ENCODE measurements around the gene SLC2A6. TPM values are rescaled to one million over a fixed set of nuclear protein-coding genes. Genes with fewer than 3 reads are reported as not detected.

SLC2A6 gene, protein sequence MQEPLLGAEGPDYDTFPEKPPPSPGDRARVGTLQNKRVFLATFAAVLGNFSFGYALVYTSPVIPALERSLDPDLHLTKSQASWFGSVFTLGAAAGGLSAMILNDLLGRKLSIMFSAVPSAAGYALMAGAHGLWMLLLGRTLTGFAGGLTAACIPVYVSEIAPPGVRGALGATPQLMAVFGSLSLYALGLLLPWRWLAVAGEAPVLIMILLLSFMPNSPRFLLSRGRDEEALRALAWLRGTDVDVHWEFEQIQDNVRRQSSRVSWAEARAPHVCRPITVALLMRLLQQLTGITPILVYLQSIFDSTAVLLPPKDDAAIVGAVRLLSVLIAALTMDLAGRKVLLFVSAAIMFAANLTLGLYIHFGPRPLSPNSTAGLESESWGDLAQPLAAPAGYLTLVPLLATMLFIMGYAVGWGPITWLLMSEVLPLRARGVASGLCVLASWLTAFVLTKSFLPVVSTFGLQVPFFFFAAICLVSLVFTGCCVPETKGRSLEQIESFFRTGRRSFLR
- total RNA-seq (2014; rRNA removed; shearing (Covaris generic)), result 15.4 and 23.7 TPM in 2 replicates

DNA sequence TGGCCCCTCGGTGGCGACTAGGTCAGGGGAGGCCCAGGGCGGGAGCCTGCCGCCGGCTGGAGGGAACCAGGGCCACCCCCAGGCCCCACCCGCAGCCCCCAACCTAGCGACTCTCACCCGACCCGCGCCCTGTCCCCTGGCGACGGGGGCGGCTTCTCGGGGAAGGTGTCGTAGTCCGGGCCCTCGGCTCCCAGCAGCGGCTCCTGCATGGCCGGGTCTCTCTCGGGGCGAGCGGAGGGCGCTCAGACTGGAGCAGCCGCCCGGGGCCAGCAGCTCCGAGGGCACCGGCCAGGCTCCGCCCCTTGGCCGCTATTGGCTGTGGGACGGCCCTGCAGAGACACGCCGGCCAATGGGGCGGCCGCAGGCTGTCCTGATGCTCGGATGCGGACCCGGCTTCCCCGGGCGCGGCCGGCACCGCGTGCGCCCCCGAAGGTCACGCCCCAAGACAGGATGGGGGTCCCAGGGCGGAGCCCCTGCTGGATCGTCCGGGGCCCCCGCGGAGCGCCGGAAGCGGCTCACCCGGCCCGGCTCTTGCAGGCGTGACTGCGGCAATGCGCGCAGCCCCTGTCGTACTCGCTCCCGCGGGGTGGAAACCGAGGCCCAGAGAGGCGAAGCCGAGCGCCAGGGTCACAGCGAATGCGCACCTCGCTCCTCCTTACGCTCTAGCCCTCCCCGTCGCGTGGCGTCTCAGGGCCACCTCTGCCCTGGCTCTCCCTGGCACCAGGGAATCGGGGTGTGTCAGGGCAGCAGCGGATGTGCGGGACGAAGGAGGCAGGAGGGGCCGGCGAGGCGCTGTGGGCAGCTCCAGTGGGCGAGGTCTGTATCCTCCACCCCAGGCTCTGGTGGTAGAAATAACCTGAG lies at the start of gene SLC2A6:
TSS of gene SLC2A6 (minus strand) at position 249 of the 861 bp plus-strand sequence. CDS start at position 209, 40 bp downstream.
- DNase-seq (ENCODE audit: low read depth), result peak; percentile 82

DNA sequence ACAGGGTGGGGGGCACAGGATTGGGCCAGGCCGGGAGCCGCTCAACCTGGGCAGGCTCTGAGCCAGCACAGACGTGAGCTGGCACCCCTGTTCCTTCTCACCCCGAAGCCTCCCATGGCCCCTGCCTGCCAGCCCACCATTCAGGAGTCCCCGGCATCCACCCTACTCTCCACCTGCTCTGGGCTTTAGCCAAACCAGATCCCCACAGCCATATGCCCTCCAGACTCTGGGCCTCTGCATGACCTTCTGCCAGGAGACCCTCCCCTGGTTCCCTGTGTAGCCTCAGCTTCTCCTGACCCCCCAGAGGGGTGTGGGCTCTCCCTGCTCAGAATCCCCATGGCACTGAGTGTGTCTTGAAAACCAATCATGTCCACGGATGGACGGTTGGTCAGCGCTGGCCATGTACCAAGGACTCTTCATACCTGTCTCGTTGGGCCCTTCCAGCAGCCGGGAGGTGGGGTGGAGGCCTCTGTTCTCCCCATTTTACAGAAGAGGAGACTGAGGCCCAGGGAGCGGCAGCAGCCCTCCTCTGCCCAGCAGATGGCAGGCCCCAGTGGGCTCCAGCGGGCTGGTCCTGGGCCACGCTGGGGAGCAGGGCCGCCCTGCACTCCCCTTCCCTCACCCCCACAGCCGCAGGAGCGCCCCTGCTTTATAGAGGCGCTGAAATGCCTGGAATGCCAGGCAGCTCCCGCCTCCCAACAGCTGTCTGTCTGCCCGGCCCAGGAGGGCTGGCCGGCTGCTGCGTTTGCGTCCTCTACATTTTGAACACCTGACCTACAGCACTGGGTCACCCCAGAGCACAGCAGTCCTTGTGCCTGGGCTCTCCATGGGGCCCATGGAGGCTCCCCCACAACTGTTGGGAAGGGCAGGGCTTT lies 49.3 kb upstream of the SLC2A6 start:
- DNase-seq (ENCODE audit: low read depth), result no peak

DNA sequence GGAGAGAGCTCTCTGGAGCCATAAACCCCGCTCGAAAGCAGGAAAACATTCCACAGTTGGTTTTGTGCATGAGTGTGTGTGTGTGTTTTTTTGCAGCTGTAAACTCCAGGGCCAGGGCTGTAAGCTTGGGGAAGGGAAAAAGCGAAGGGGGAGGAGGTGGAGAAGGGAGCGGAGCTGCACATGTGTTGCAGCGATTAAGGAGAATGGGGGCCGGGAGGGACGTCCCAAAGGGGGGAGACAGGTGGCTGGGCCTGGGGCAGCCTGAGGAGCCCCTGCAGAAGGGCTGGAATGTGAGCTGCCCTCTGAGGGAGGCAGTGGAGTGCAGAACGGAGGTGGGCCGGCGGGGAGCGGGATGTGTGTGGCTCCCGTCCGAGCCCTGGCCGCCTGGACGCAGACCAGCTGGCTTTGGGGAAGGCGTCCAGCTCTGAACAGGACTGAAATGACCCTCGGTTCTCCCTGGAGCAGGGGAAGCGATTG lies 48.6 kb upstream of the SLC2A6 start:
- no peak for DNase-seq (ENCODE audit: low read depth)

DNA sequence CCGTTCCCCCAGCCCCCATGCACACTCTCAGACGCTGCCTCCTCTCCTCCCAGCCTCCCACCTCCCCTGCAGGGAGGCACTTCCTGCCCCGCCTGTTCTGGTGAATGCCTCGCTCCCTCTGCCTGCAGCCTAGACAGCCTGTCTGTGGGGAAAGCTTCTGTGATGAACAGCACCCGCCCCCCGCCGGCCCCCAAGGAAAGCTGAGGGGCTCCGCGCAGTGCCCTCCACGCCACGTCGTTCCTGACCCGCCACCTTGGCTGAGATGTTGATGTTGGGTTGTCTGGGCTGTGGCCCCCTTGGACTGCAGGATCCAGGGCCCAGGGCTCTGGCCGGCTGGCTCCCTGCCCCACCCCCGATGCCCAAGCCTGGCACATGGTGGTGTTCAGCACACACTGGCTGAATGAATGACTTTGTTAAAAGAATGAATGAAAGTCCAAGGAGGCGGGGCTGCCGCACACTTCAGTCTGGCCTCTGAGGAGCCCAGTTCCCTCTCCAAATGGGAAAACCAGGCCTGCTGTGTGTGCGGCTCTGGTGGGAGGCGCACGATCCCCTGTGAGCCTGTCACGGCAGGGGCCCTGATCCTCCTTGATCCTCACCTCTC lies 47.9 kb upstream of the SLC2A6 start:
- no peak for DNase-seq (ENCODE audit: low read depth)

DNA sequence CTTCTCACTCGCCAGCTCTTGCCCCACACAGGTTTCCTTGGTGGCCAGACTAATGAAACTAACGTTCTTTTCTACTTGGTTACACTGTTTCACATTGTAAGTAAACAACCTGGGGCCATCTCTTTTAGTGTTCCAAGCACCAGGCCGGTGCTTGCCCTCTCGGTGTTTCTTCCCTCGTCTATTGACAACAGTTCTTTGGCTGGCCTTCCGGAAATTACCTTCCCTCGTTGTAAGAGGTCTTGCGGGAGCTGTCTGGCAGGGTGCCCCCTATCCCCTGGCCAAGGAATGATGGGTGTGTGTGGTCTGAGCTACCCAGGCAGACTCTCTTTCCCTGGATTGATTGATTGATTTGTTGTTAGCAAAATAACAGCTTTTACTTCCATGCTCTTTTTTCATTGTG lies 46.8 kb upstream of the SLC2A6 start:
- no peak for DNase-seq (ENCODE audit: low read depth)

DNA sequence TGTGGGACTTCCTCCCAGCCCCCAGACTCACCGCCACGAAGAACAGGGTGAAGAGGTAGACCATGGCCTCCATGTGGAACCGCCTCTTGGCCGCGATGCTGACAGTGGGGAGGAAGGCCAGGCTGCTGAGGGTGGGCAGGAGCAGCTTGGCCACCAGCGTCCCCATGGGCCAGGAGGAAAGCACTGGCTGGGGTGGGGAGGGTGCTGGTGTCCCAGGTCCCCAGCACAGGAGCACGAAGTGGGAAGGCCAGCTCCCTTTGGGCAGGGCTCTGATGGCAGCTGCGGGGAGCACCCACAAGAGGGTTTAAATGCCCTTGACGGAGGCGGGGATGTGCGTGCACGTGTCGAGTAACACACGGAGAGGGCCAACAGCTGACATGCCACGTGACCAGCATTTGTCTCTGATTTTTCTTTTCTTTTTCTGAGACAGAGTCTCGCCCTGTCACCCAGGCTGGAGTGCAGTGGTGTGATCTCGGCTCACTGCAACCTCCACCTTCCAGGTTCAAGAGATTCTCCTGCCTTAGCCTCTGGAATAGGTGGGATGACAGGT lies 45.9 kb upstream of the SLC2A6 start, which contains the start of gene MYMK:
TSS of gene MYMK (minus strand) at position 281 of the 550 bp plus-strand sequence. CDS start at position 166, 115 bp downstream.
- DNase-seq (ENCODE audit: low read depth), result no peak

DNA sequence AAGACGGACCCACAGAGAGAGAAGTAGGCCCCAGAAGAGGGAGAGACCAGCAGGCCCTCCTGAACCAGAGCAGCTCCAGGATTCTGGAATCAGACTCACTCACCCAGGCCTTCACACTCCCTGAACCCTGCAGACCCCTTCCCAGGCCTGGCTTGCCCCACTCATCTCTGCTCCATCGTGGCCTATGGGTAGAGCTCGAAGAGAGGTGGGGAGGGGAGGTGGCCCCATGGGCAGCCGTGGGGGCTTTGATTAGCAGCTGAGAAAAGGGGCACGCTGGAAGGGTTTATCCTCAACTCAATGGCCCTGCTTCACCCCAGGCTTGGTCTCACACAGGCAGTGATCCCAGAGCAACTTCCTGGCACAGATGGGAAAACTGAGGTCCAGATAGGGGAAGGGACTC lies 45.2 kb upstream of the SLC2A6 start:
- DNase-seq (ENCODE audit: low read depth), result no peak

DNA sequence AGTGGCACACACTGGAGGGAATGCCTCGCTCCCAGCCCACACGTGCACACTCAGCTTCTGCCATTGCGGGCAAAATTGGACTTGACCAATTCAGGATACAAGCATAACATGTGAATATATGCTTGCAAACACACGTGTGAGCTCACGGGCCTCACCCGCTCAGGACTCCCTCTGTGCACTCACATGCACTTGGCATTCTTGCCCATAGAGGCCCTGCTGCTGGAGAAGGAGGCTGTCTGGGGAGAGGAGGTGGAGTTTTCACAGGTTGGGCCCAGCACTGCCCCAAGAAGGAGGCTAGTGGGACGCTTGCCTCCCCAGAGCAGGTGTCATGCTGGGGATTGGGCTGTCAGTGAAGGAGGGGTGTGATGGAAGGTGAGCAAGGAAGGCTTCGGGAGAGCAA lies 44.2 kb upstream of the SLC2A6 start:
- DNase-seq (ENCODE audit: low read depth), result no peak

DNA sequence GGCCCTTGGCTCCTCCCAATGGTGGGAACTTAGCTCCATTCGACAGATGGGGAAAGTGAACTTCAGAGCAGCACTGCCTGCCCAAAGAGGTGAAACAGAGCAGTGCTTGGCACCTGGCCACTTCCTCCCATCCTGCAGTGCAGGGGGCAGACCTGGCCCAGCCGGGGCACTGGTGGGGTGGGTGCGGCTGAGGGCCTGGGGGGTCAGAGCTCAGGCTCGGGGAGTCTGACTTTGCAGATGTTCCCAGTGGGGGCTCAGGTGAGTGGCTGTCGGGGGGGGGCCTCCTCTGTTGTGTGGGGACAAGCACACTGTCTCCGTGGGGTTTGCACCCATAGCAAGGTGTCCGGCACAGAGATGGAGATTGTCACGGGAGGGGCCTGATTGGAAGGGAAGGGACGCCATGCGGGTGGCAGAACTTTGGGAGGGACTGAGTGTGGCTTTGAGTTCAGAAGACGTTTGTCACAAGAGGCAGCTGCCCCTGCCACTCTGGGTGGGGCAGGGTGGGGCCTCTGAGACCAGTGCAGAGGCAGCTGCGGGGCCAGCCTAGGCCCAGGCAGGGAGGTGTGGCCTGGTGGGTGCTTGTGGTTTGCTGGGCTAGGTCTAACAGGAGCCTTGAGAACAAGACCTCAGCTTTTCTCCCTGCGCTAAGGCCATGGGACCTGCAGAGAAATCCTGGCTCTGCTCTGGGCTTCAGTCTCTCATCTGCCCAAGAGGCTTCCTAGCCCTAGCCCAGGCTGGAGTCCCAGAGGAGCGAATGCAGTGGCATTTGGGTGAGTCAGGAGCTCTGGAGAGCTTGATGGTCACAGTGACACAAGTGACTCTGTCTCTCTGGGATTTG lies 43.4 kb upstream of the SLC2A6 start:
- DNase-seq (ENCODE audit: low read depth), result no peak

DNA sequence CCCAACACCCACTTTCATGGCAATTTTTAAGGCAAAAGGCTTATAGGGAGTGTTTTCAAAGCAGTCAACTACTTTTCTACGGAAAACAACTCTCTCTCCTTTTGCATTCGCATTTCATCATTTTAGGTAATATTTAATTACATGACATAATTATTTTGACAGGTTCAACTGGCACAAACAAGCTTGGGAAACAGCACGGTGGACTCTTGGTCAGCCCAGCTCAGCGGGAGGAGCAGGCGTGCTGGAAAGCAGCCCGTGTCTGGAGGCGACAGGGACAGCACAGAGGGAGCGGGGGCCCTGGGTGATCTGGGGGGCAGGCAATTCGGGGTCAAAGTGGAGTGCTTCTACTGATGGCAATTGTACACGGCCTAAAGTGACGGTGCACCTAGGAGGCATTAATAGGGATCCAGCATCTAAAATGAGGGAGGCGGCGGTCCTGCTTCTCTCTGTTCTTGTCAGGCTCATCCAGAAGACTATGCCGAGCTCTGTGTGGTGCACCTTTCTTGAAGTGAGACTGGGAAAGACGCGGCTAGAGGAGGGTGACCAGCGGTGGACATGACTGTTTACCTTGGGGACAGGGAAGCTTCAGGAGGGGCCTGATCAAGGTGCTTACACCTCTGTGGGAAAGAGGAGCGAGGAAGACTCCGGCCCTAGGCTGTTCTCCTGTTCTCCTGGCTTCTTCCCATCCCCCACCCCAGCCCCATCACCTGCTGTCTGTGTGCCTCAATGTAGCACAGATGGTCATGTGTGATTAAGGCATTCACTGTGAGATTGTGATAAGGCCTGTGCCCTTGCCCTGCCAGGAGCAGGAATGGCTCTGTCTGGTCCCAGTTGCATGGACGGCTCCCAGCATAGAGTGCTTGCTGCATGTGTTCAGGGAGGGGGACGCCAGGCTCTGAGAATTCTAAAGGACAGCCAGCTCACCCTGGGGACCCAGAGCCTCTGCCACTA lies 42.5 kb upstream of the SLC2A6 start:
- no peak for DNase-seq (ENCODE audit: low read depth)

DNA sequence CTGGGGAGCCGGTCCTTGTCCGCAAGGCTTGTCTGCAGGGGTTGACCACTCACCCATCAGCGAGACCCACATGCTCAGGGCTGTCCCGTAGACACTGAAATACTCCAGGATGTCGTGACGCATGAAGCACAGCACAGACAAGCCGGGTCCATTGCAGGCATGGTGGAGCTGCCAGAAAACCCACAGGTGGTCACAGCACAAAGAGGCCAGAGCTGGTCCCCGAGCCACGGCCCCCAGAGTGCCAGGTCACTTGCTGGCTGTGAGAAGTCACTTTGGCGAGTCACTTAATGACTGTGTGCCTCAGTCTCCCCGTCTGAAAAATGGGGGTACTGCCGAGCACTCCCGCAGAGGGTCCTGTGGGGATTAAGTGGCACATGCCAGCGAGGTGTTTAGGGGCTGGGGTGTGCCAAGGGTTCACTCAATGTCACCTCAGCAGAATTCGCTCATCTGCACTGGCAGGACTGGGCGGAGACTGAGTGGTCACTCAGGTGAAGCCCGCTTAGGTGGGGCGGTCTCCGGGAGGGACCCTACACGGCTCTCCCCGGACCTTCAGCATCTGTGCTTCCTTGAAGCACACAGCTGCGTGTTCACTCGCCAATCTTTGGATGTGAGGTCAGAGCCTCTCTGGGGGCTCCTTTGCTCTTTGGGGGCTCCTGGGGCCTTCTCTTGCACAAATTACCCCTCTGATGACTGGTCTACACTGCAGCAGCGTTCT lies 41.4 kb upstream of the SLC2A6 start:
- DNase-seq (ENCODE audit: low read depth), result no peak

DNA sequence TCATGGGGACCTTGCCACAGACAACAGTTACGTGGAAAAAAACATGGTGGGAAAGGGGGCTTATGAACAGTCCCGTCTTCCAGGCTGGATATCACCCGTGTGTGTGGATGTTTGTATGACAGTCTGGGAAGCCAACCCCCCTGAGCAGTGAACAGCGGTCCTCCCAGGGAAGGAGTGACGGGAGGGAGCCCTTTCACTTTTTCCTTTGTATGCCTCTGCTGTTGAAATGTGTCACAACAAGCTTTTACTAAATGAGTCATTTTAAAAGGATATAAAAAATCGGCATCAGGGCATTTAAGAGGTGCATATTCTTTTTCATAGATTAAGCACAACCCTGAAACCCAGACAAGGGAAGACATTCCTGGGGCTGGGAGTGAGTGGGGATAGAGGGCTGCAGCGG lies 40.8 kb upstream of the SLC2A6 start:
- peak; percentile 47 for DNase-seq (ENCODE audit: low read depth)

DNA sequence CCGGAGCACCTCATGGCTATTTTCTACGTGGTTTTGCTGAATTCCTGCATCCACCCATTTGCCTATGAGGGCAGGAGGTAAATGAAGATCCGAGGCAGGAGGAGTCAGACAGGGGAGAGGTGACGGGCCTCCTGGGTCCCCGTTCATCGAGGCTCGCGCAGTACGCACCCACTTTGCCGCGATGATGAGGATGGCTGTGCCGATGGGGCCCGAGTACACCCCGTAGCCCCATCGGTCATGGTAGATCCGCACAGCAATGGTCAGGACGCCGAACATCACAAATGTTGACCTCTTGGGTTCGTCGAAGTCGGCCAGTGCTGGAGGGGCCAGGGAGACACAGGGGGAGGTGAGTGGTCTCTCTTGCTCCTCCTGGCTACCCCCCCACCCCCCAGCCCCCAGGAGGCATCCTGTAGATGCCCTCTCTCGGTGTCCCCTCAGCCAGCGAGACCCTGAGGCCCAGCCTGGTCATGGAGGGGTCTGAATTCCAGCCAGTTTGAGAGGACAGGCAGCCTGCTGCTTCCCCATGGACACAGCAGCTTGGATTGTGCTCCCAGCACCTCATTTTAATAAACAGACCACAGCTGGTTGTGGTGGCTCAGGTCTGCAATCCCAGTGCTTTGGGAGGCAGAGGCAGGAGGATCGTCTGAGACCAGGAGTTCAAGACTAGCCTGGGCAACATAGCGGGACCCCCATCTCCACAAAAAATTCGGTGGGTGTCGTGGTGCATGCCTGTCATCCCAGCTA lies 40.0 kb upstream of the SLC2A6 start:
- DNase-seq (ENCODE audit: low read depth), result no peak

DNA sequence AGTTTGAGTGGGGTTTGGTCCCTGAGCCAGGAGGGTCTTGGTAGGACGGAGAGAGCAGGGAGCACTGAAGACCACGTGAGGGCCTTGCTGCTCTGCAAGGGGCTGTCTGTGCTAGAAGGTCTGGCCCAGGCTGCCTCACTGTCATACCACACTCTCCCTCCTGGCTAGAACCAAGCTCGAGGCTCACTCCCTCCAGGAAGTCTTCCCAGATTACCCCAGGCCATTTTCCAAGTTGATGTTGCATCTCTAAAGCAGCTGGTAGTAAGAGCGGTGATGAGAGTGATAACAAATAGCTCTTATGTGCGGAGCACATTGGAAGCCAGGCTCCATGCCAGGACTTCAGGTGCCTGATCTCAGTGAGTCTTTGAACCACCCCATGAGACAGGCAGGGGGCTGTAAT lies 39.3 kb upstream of the SLC2A6 start:
- no peak for DNase-seq (ENCODE audit: low read depth)

DNA sequence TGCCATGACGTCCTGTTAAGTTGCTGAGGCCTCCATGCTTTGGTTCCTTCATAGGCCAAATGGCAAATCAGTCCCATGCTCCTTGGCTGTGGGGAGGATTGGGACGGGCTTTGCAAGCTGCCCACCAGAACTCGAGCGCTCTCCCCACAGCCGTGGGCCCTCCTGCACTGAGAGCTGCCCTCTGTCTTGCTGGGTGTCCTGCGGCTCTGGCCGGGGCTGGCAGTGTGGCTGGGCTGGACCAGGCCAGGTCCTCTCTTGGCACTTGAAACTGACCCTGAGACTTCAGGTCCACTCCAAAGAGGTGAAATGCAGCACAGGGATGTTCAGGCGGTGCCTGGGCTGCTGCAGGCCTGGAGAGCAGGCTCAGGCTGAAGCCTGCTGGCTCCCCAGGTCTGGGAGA lies 38.8 kb upstream of the SLC2A6 start:
- no peak for DNase-seq (ENCODE audit: low read depth)

DNA sequence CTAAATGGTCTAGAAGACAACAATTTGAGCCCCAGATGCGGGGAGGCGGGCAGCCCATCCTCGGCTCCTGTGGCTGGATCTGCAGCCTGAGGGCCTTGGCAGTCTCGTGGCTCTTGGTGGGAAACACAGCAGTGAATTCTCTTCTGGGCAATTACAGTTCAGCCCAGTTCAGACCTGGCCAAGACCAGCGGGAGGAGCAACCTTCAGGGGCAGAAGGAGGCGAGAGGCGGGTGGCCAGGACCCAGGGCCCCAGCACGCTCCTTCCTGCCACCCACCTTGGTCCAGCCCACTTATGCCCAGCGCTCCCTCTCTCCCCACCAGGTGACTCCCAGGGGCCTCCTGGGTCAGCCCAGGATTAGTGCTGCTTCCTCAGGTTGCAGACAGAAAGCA lies 38.1 kb upstream of the SLC2A6 start:
- no peak for DNase-seq (ENCODE audit: low read depth)

DNA sequence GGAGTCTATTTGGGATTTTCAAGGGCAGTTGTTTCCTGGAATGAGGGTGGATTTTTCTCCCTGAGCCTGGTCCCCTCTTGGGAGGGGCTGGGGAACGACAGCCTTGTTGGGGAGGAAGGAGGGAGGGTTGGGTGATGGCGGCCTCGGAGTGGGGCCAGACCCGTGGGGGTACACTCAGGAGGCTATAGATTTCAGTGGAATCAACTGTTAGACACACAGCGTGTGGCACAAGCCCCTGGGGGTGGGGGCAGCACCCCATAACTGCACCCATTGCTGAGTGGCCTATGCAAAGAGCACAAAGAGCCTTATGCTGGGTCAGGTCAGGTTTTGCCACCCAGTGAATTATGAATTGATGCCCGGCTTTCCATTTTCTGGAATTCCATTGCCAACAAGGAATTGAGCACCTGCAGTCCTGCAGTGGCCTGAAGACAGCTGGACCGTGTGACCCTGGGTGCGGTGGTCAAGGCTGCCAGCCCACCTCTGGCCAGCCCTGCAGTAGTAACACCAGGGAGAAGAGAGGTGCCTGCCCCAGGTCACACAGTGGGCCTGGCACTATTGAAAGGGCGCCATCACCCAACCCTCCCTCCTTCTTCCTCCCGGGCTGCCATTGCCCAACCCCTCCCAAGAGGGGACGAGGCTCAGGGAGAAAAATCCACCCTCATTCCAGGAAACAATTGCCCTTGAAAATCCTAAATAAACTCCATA lies 37.5 kb upstream of the SLC2A6 start:
- no peak for DNase-seq (ENCODE audit: low read depth)
